Common myeloid progenitor, CD34-positive (primary cell): ENCODE measurements around the gene IFNGR2.
"Not testable (repeated sequence)": the region's sequence is repeated elsewhere in the genome, so short reads cannot be mapped to it uniquely, and the experiment has no call there.

ENCODE experiments used
- CTCF ChIA-PET: fragments of 350-600 bp; sonication (Branson Sonifier 250); formaldehyde crosslinking; loops from one replicate; lab custom pipeline; 2021; ENCODE audit warnings: antibody characterized with exemption; lab: Charles Lee
- POLR2A ChIA-PET: fragments of 350-600 bp; sonication (Branson Sonifier 250); formaldehyde crosslinking; loops from one replicate; lab custom pipeline; 2021; ENCODE audit warnings: antibody characterized with exemption; lab: Charles Lee
- DNase-seq, 3 donors: peaks; one replicate each; pipeline versions ENCODE4 v3.0.0 to v3.0.0-alpha.2; 2013
- H3K27ac ChIP-seq, 2 experiments: 1 replicate in 1 of 2; 2 replicates in 1 of 2; pipeline ENCODE4 v1.7.0; 2013; ENCODE audit warnings: inconsistent platforms in 2 of 2, low read length in 2 of 2, mild to moderate bottlenecking in 2 of 2, low read depth in 1 of 2, moderate library complexity in 1 of 2; ENCODE audit not compliant: severe bottlenecking in 2 of 2, insufficient read depth in 1 of 2, poor library complexity in 1 of 2
- H3K27me3 ChIP-seq, 5 experiments: replicated peaks in 2 of 5; 1 replicate in 3 of 5; 2 replicates in 2 of 5; pipeline versions ENCODE4 v1.6.1 to v1.7.0; 2013; ENCODE audit warnings: low read length in 4 of 5, mild to moderate bottlenecking in 2 of 5, moderate library complexity in 2 of 5, inconsistent platforms in 1 of 5; ENCODE audit not compliant: insufficient read depth in 5 of 5, control insufficient read depth in 4 of 5
- H3K36me3 ChIP-seq, 4 experiments: 1 replicate in 2 of 4; 2 replicates in 2 of 4; pipeline versions ENCODE4 v1.6.1 to v1.7.0; 2013; ENCODE audit warnings: low read length in 3 of 4, control low read depth in 1 of 4, mild to moderate bottlenecking in 1 of 4; ENCODE audit not compliant: control insufficient read depth in 4 of 4, insufficient read depth in 4 of 4
- H3K4me1 ChIP-seq, 4 experiments: 1 replicate in 3 of 4; 2 replicates in 1 of 4; pipeline versions ENCODE4 v1.6.1 to v1.7.1; 2013; ENCODE audit warnings: low read length in 3 of 4, mild to moderate bottlenecking in 3 of 4, control low read depth in 1 of 4, inconsistent platforms in 1 of 4, moderate library complexity in 1 of 4; ENCODE audit not compliant: control insufficient read depth in 4 of 4, insufficient read depth in 4 of 4; ENCODE audit errors: control extremely low read depth in 1 of 4
- H3K4me3 ChIP-seq, 7 experiments: 1 replicate in 4 of 7; 2 replicates in 3 of 7; pipeline versions ENCODE4 v1.5.1 to v1.7.0; 2013; ENCODE audit warnings: mild to moderate bottlenecking in 7 of 7, low read length in 6 of 7, moderate library complexity in 6 of 7, inconsistent platforms in 2 of 7, low read depth in 2 of 7, control low read depth in 1 of 7; ENCODE audit not compliant: insufficient read depth in 4 of 7, control insufficient read depth in 1 of 7; ENCODE audit errors: extremely low read depth in 1 of 7
- H3K9me3 ChIP-seq, 5 experiments: 1 replicate in 4 of 5; 2 replicates in 1 of 5; pipeline versions ENCODE4 v1.6.1 to v1.7.1; 2013; ENCODE audit warnings: low read length in 4 of 5, mild to moderate bottlenecking in 2 of 5, inconsistent platforms in 1 of 5, low read depth in 1 of 5, moderate library complexity in 1 of 5; ENCODE audit not compliant: control insufficient read depth in 4 of 5, insufficient read depth in 2 of 5; ENCODE audit errors: control extremely low read depth in 1 of 5
- WGBS: methylation state at CpG from one replicate; pipeline ENCODE4 v1.1.5; 2013; ENCODE audit not compliant: insufficient coverage; 5-methylcytosine and 5-hydroxymethylcytosine counted together

The IFNGR2 gene

GRCh38 chr21:33406493-33406892 is 3.3 kb downstream of the IFNGR2 start:
- CTCF ChIA-PET: interaction anchor here (0.9 to 2.0 kb wide), 4 partner anchors 8 to 45 kb away, joined by 3 to 12 read pairs (median 4); no protein-coding TSS in a partner anchor
- Histone ChIP-seq H3K9me3 (no peaks in the 10 kb centered on the region), H3K27ac (no peak overlapping the region), H3K4me1 (peaks cover 3 to 40% (median 26%) of the 10 kb centered on the region in 4 experiments), H3K4me3 (peak overlapping the region in 1 of 7 experiments; percentile 0), H3K27me3 (no peaks in the 10 kb centered on the region), H3K36me3 (peaks cover 2 to 8% (median 5%) of the 10 kb centered on the region in 4 experiments)
- POLR2A ChIA-PET: no interaction called here
- no peak for DNase-seq
- 80% methylated on average over 1 of the region's 5 CpGs for WGBS

GRCh38 chr21:33411949-33412430 is 8.8 kb downstream of the IFNGR2 start:
- Histone ChIP-seq H3K4me3 (no peak overlapping the region), H3K36me3 (peaks cover 4 to 36% (median 20%) of the 10 kb centered on the region in 4 experiments), H3K9me3 (no peaks in the 10 kb centered on the region), H3K4me1 (peaks cover 0 to 23% (median 16%) of the 10 kb centered on the region in 4 experiments), H3K27me3 (no peaks in the 10 kb centered on the region), H3K27ac (no peak overlapping the region)
- DNase-seq: no peak
- WGBS: 94% methylated on average over 8 of the region's 8 CpGs
- ChIA-PET POLR2A (interaction anchor here (0.7 kb wide), 1 partner anchor 1842 kb away, joined by 3 read pairs; no protein-coding TSS in a partner anchor), CTCF (interaction anchor here (0.7 to 2.0 kb wide), 5 partner anchors 33 to 215 kb away, joined by 3 to 6 read pairs (median 3); partner anchors contain the start of gene IFNAR1)

GRCh38 chr21:33412439-33412831 is 9.2 kb downstream of the IFNGR2 start:
- DNase-seq, H3K27me3 ChIP-seq, H3K9me3 ChIP-seq, H3K27ac ChIP-seq, H3K4me3 ChIP-seq: not testable (repeated sequence)
- POLR2A ChIA-PET: interaction anchor here (0.7 kb wide), 1 partner anchor 1842 kb away, joined by 3 read pairs; no protein-coding TSS in a partner anchor
- CTCF ChIA-PET: interaction anchor here (0.7 to 2.0 kb wide), 5 partner anchors 16 to 212 kb away, joined by 3 to 6 read pairs (median 3); partner anchors contain the start of gene IFNAR1
- Histone ChIP-seq H3K36me3 (peaks cover 4 to 40% (median 24%) of the 10 kb centered on the region in 4 experiments), H3K4me1 (peaks cover 0 to 23% (median 16%) of the 10 kb centered on the region in 4 experiments)
- WGBS: 86% methylated on average over 7 of the region's 12 CpGs

- Histone ChIP-seq H3K27ac (peak overlapping the region; percentile 28 to 55), H3K27me3 (no peaks in the 10 kb centered on the region), H3K9me3 (no peaks in the 10 kb centered on the region), H3K36me3 (peaks cover 4 to 44% (median 25%) of the 10 kb centered on the region in 4 experiments), H3K4me3 (peak overlapping the region in 3 of 7 experiments; percentile 5 to 49 (median 45)), H3K4me1 (peaks cover 0 to 23% (median 16%) of the 10 kb centered on the region in 4 experiments)
- no peak for DNase-seq
- ChIA-PET POLR2A (interaction anchor here (0.6 kb wide), 1 partner anchor 52 kb away, joined by 3 read pairs; no protein-coding TSS in a partner anchor), CTCF (interaction anchor here (0.7 to 2.0 kb wide), 8 partner anchors 10 to 216 kb away, joined by 3 to 7 read pairs (median 3); partner anchors contain the start of gene IFNAR1)
- 37% methylated on average over 5 of the region's 9 CpGs for WGBS
Measured at GRCh38 chr21:33412832-33413519, 9.8 kb downstream of the IFNGR2 start.

GRCh38 chr21:33414068-33414467 is 10.9 kb downstream of the IFNGR2 start:
- DNase-seq: no peak
- Histone ChIP-seq H3K4me1 (peaks cover 0 to 23% (median 16%) of the 10 kb centered on the region in 4 experiments), H3K27ac (no peak overlapping the region), H3K27me3 (no peaks in the 10 kb centered on the region), H3K36me3 (peaks cover 2 to 52% (median 24%) of the 10 kb centered on the region in 4 experiments), H3K9me3 (no peaks in the 10 kb centered on the region), H3K4me3 (no peak overlapping the region)
- WGBS: 89% methylated on average over 6 of the region's 14 CpGs
- POLR2A ChIA-PET: no interaction called here
- CTCF ChIA-PET: interaction anchor here (1.2 to 1.9 kb wide), 6 partner anchors 9 to 217 kb away, joined by 3 to 7 read pairs (median 4); partner anchors contain the start of gene TMEM50B

- Histone ChIP-seq H3K27me3 (no peaks in the 10 kb centered on the region), H3K4me3 (no peak overlapping the region), H3K9me3 (no peaks in the 10 kb centered on the region), H3K36me3 (peaks cover 6 to 59% (median 31%) of the 10 kb centered on the region in 4 experiments), H3K27ac (no peak overlapping the region), H3K4me1 (peaks cover 0 to 16% (median 14%) of the 10 kb centered on the region in 4 experiments)
- DNase-seq: no peak
- ChIA-PET CTCF (interaction anchor here (0.7 to 1.9 kb wide), 6 partner anchors 10 to 583 kb away, joined by 3 to 7 read pairs (median 4); partner anchors contain the start of gene TMEM50B), POLR2A (no interaction called here)
- 100% methylated on average over 10 of the region's 11 CpGs for WGBS
Measured at GRCh38 chr21:33414926-33415325, 11.7 kb downstream of the IFNGR2 start.
